DOHH2 (cell line): ENCODE results near the gene SMIM23.

ENCODE experiments used
- H3F3A ChIP-seq: fragments of 200-600 bp; sonication (generic), shearing (Covaris generic); 2 replicates; pipeline ENCODE4 v1.6.0; 2016; ENCODE audit warnings: antibody characterized with exemption, mild to moderate bottlenecking; ENCODE audit not compliant: control insufficient read depth, insufficient read depth
- H3K27ac ChIP-seq: fragments of 200-600 bp; sonication (generic); 2 replicates; pipeline ENCODE4 v1.5.1; 2014; ENCODE audit warnings: low read depth, mild to moderate bottlenecking, low read length, moderate library complexity
- H3K27me3 ChIP-seq: fragments of 200-600 bp; sonication (generic); 2 replicates; pipeline ENCODE4 v1.6.1; 2014; ENCODE audit warnings: mild to moderate bottlenecking, low read length, mixed read lengths; ENCODE audit not compliant: control insufficient read depth
- H3K36me3 ChIP-seq: fragments of 200-600 bp; sonication (generic); 2 replicates; pipeline ENCODE4 v1.6.1; 2014; ENCODE audit warnings: mild to moderate bottlenecking, low read length, moderate library complexity, mixed read lengths; ENCODE audit not compliant: control insufficient read depth
- H3K4me1 ChIP-seq: fragments of 200-600 bp; sonication (generic); 2 replicates; pipeline ENCODE4 v1.6.1; 2014; ENCODE audit warnings: mild to moderate bottlenecking, low read length, mixed read lengths; ENCODE audit not compliant: control insufficient read depth
- H3K4me2 ChIP-seq: fragments of 200-600 bp; sonication (generic); 2 replicates; pipeline ENCODE4 v1.6.0; 2014; ENCODE audit warnings: mild to moderate bottlenecking, low read length, moderate library complexity
- H3K4me3 ChIP-seq: fragments of 200-600 bp; sonication (generic); 2 replicates; pipeline ENCODE4 v1.5.1; 2014; ENCODE audit warnings: mild to moderate bottlenecking, low read length, mixed read lengths
- H3K79me2 ChIP-seq: fragments of 200-600 bp; sonication (generic); 2 replicates; pipeline ENCODE4 v1.6.1; 2014; ENCODE audit warnings: mild to moderate bottlenecking, low read length, mixed read lengths; ENCODE audit not compliant: control insufficient read depth
- H3K9me2 ChIP-seq: fragments of 200-600 bp; sonication (generic); replicated peaks from 2 replicates; pipeline ENCODE4 v1.6.1; 2014; ENCODE audit warnings: mild to moderate bottlenecking, low read length, mixed read lengths; ENCODE audit not compliant: control insufficient read depth
- H3K9me3 ChIP-seq: fragments of 200-600 bp; sonication (generic); 2 replicates; pipeline ENCODE4 v1.6.1; 2014; ENCODE audit warnings: antibody characterized with exemption, low read length, mixed read lengths; ENCODE audit not compliant: control insufficient read depth, insufficient read depth
- H4K20me1 ChIP-seq: fragments of 200-600 bp; sonication (generic); 2 replicates; pipeline ENCODE4 v1.6.0; 2014; ENCODE audit warnings: low read depth, mild to moderate bottlenecking, antibody characterized with exemption, low read length, moderate library complexity; ENCODE audit not compliant: control insufficient read depth, insufficient read depth
- EZH2phosphoT487 ChIP-seq: fragments of 200-600 bp; sonication (generic); IDR thresholded peaks from 2 replicates; pipeline ENCODE4 v1.6.1; 2017; ENCODE audit warnings: borderline replicate concordance, mild to moderate bottlenecking, antibody characterized with exemption, low read length, moderate library complexity, mixed read lengths
- TF ChIP-seq, protein P1 (sequence below): fragments of 200-600 bp; sonication (generic); IDR thresholded peaks from one replicate; pipeline ENCODE4 v1.5.1; 2014; ENCODE audit warnings: antibody characterized with exemption, mild to moderate bottlenecking, low read depth, low read length; ENCODE audit not compliant: poor library complexity, severe bottlenecking

SMIM23 gene

DNA sequence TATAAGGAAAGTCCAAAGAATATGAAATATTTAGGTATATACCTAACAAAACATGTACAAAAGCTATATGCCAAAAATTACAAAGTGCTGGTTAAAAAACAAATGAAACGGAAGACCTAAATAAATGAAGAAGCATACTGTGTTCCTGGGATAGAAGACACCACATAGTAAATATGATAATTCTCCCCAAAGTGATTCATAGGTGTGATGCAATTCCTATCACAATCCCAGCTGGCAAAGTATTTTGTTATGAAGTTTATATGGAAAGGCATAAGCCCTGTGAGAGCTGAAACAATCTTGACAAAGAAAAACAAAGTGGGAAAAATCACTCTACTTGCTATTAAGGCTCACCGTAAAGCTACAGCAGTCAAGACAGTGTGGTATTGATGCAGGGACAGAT, 2.6 kb upstream of the SMIM23 start:
- Histone ChIP-seq H3F3A (no peaks in the 10 kb centered on the region), H3K4me1 (no peaks in the 10 kb centered on the region), H3K36me3 (no peaks in the 10 kb centered on the region), H3K27me3 (no peaks in the 10 kb centered on the region), H3K9me3 (no peaks in the 10 kb centered on the region), H3K79me2 (no peaks in the 10 kb centered on the region), H3K4me3 (no peak overlapping the region), H3K9me2 (no peaks in the 10 kb centered on the region), H3K4me2 (no peak overlapping the region), H4K20me1 (no peaks in the 10 kb centered on the region), H3K27ac (no peak overlapping the region)
- TF ChIP-seq EZH2phosphoT487: no peak
- TF ChIP-seq, protein P1, sequence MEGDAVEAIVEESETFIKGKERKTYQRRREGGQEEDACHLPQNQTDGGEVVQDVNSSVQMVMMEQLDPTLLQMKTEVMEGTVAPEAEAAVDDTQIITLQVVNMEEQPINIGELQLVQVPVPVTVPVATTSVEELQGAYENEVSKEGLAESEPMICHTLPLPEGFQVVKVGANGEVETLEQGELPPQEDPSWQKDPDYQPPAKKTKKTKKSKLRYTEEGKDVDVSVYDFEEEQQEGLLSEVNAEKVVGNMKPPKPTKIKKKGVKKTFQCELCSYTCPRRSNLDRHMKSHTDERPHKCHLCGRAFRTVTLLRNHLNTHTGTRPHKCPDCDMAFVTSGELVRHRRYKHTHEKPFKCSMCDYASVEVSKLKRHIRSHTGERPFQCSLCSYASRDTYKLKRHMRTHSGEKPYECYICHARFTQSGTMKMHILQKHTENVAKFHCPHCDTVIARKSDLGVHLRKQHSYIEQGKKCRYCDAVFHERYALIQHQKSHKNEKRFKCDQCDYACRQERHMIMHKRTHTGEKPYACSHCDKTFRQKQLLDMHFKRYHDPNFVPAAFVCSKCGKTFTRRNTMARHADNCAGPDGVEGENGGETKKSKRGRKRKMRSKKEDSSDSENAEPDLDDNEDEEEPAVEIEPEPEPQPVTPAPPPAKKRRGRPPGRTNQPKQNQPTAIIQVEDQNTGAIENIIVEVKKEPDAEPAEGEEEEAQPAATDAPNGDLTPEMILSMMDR: no peak

DNA sequence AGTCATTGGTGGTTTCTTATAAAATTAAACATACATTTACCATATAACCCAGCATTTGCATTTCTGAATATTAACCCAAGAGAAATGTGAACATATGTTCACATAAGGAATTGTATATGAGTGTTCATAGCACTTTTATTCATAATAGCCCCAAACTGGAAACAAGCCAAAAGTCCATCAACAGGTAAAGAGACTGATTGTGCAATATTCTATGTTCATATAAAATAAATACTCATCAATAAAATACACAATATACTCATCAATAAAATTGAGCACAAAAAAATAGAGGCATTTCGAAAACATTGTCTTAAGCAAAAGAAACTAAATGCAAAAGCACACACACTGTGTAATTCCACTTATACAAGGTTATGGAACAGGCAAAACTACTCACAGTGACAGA, 3.7 kb downstream of the SMIM23 start:
- no peaks in the 10 kb centered on the region for H3K9me3 ChIP-seq
- no peaks in the 10 kb centered on the region for H3K9me2 ChIP-seq
- no peaks in the 10 kb centered on the region for H4K20me1 ChIP-seq
- no peak overlapping the region for H3K27ac ChIP-seq
- no peak overlapping the region for H3K4me2 ChIP-seq
- no peaks in the 10 kb centered on the region for H3F3A ChIP-seq
- no peaks in the 10 kb centered on the region for H3K4me1 ChIP-seq
- H3K79me2 ChIP-seq: no peaks in the 10 kb centered on the region
- H3K27me3 ChIP-seq: no peaks in the 10 kb centered on the region
- H3K36me3 ChIP-seq: no peaks in the 10 kb centered on the region
- H3K4me3 ChIP-seq: no peak overlapping the region
- TF ChIP-seq, protein P1: no peak
- no peak for TF ChIP-seq EZH2phosphoT487

DNA sequence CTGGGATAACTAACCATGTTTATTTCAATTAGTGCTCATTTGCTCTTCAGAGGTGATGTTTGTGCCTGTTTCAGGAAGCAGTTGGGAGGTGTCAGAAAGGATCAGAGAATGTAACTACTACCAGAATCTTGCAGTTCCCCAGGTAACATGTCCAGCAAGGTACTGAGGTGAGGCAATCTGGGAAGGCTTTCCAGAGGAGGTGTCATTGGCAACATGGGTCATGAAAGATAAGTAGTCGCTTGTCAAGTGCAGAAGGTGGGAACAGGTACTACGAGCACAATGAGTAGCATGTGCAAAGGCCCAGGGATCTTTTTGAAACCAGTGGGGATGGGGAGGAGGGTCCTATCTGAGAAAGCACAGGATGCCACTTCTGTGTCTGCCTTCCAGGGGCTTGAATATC, 4.8 kb downstream of the SMIM23 start:
- Histone ChIP-seq H3K4me2 (no peak overlapping the region), H4K20me1 (no peaks in the 10 kb centered on the region), H3K4me1 (no peaks in the 10 kb centered on the region), H3K9me3 (no peaks in the 10 kb centered on the region), H3K27ac (no peak overlapping the region), H3K36me3 (no peaks in the 10 kb centered on the region), H3K4me3 (no peak overlapping the region), H3K9me2 (no peaks in the 10 kb centered on the region), H3K79me2 (no peaks in the 10 kb centered on the region), H3F3A (no peaks in the 10 kb centered on the region), H3K27me3 (no peaks in the 10 kb centered on the region)
- TF ChIP-seq, protein P1: no peak
- no peak for TF ChIP-seq EZH2phosphoT487

DNA sequence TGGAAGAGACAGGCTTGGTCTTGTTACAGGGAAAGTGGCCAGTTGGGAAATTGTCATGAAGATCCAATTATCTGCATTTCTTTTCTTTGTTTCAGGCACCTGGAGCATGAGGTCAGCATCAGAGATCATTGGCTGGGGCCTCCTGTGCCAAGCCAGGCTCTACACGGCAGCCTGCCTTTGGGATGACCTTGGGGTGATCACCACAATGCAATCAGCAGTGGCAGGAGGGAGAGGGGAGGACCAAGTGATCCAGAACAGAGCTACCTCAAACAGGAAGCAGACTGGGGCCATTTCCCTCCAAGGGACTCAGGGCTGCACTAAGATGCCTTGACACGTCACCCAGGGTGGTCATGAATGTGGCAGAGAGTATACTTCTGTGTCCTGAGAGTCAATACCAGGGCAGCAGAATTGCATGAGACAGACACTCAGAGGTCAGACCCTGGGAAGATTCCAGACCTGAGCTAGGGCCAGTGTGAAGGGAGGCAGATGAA, 8.9 kb downstream of the SMIM23 start:
- H3K4me2 ChIP-seq: no peak overlapping the region
- H3K4me1 ChIP-seq: no peaks in the 10 kb centered on the region
- no peaks in the 10 kb centered on the region for H3K9me3 ChIP-seq
- TF ChIP-seq, protein P1: no peak
- TF ChIP-seq EZH2phosphoT487: no peak
- no peaks in the 10 kb centered on the region for H3K27me3 ChIP-seq
- H3F3A ChIP-seq: no peaks in the 10 kb centered on the region
- H3K27ac ChIP-seq: no peak overlapping the region
- no peak overlapping the region for H3K4me3 ChIP-seq
- H3K9me2 ChIP-seq: no peaks in the 10 kb centered on the region
- H4K20me1 ChIP-seq: no peaks in the 10 kb centered on the region
- no peaks in the 10 kb centered on the region for H3K36me3 ChIP-seq
- H3K79me2 ChIP-seq: no peaks in the 10 kb centered on the region
